Activated CD4-positive, alpha-beta T cell treated with anti-CD3 and anti-CD28 coated beads for 36 hours (primary cell): Measurements from ENCODE around the gene ZCWPW2. TPM values are rescaled to one million over a fixed set of nuclear protein-coding genes. Genes with fewer than 3 reads are reported as not detected.

Experiments
- ATAC-seq: fragments of 200-7000 bp; cut with Tn5 transposase; one replicate; pipeline ENCODE4 v1.10.0; 2021; ENCODE audit warnings: mild to moderate bottlenecking, moderate library complexity
- CTCF ChIA-PET: fragments of 350-600 bp; sonication (Branson Sonifier 250); formaldehyde crosslinking; loops from one replicate; lab custom pipeline; 2021; ENCODE audit warnings: antibody characterized with exemption; lab: Charles Lee
- POLR2A ChIA-PET: fragments of 350-600 bp; sonication (Branson Sonifier 250); formaldehyde crosslinking; loops from one replicate; lab custom pipeline; 2021; ENCODE audit warnings: antibody characterized with exemption, inconsistent platforms; lab: Charles Lee
- DNase-seq: peaks from one replicate; pipeline ENCODE4 v3.0.0-alpha.2; 2020
- H3K27ac Mint-ChIP-seq: one replicate; pipeline ENCODE4 v1.8.0; 2021; ENCODE audit warnings: mixed read lengths
- H3K27me3 Mint-ChIP-seq: one replicate; pipeline ENCODE4 v1.8.0; 2021; ENCODE audit warnings: mixed read lengths
- H3K36me3 Mint-ChIP-seq: one replicate; pipeline ENCODE4 v1.8.0; 2021; ENCODE audit warnings: low read depth, mixed read lengths
- H3K4me1 Mint-ChIP-seq: one replicate; pipeline ENCODE4 v1.8.0; 2021; ENCODE audit warnings: mixed read lengths
- H3K4me3 Mint-ChIP-seq: one replicate; pipeline ENCODE4 v1.8.0; 2021; ENCODE audit warnings: mild to moderate bottlenecking, moderate library complexity, mixed read lengths
- H3K9me3 Mint-ChIP-seq: one replicate; pipeline ENCODE4 v1.8.0; 2021; ENCODE audit warnings: low read depth, mixed read lengths
- intact Hi-C, 2 experiments: fragments of 100-400 bp; cut with DNase I in 1 of 2; cut with micrococcal nuclease in 1 of 2; formaldehyde crosslinking; loops; one replicate each; pipeline versions ENCODE4 v1.14.2 to v1.15.1; 2022 to 2024; cut with DNase I, micrococcal nuclease
- total RNA-seq, 2 experiments: library from RNA; stranded (reverse); gene quantifications; one replicate each; pipeline ENCODE4 v1.2.3, GENCODE V29; 2021

The ZCWPW2 gene
- total RNA-seq, 2 experiments from 2014 or later, result 0.37 to 0.39 TPM

DNA sequence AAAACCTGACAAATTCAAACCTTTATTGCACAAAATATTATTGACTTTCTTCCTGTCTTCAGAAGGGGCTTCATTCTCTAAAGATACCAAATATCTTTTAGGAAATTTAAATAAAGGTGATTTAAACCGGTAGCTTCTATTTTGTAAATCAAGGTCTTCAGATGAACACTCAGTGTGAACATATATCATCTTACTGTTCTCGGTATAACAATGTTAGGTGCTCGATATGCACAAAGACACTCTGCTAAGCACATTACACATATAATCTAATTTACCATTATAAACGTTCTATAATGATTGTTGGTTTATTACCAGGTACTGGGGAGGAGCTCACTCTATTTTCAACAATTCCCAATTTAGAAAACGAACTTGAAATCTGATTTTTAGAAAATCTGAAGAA lies 225.5 kb downstream of the ZCWPW2 start:
- DNase-seq (no peak), ATAC-seq (no peak)
- intact Hi-C loops, result loop anchor here (10.0 kb wide), 1 partner anchor 849 kb away; the partner anchor contains the start of gene EOMES (in 2 of the 2)
- Mint-ChIP-seq H3K4me3 (no peak overlapping the region), H3K9me3 (no peaks in the 10 kb centered on the region), H3K4me1 (no peaks in the 10 kb centered on the region), H3K27me3 (peaks cover 45% of the 10 kb centered on the region), H3K36me3 (no peaks in the 10 kb centered on the region), H3K27ac (no peak overlapping the region)
- POLR2A ChIA-PET, result no interaction called here
- CTCF ChIA-PET, result interaction anchor here (1.3 kb wide), 1 partner anchor 63 kb away, joined by 5 read pairs; no protein-coding TSS in a partner anchor

DNA sequence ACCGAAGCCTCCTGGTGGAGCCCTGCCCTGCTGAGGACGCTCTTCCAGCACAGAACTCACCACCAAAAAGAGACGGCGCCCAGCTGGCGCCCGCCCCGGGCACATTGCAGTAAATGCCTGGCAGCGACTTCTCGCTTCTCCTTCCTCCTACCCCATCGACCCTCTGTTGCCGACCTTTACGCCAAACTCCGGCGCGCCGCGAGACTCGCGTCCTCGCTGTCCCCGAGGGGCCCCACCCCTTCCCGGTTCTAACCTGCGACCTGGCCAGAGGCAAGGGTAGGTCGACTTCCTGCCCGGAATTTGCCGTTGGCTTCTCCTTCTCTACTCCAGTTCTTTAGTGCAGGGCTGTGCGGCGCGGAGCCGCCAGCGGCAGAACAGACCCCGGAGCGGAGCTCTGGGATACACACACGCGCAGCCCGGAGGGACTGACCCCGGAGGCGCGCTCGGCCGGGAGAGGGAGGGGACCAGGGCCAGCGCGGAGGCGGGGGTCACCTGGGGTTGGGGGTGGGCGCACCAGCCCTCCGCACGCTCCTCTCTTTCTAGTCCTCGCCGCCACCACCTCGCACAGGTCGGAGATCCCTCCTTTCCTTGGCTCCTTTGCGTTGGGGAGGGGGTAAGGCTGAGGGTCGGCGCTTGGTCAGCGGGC lies 226.7 kb downstream of the ZCWPW2 start:
- H3K4me3 Mint-ChIP-seq, result no peak overlapping the region
- no peak overlapping the region for H3K27ac Mint-ChIP-seq
- no peaks in the 10 kb centered on the region for H3K4me1 Mint-ChIP-seq
- ChIA-PET POLR2A (no interaction called here), CTCF (interaction anchor here (0.6 kb wide), 1 partner anchor 354 kb away, joined by 3 read pairs; no protein-coding TSS in a partner anchor)
- DNase-seq (peak; percentile 5), ATAC-seq (no peak)
- H3K9me3 Mint-ChIP-seq, result no peaks in the 10 kb centered on the region
- H3K36me3 Mint-ChIP-seq, result no peaks in the 10 kb centered on the region
- H3K27me3 Mint-ChIP-seq, result peaks cover 50% of the 10 kb centered on the region
- intact Hi-C loops, result loop anchor here (10.0 kb wide), 1 partner anchor 850 kb away; the partner anchor contains the start of gene EOMES (in 2 of the 2)

Other genes with a start within 250 kb of the ZCWPW2 start
- 10 to 100 TPM; 21.6 to 28.3 TPM for gene CMC1, start 107.1 kb upstream of the ZCWPW2 start, total RNA-seq
- 10 to 100 TPM; 52.3 to 78.8 TPM for gene AZI2, start 103 bp downstream of the ZCWPW2 start, total RNA-seq